Activated T-cell treated with anti-CD3 and anti-CD28 coated beads, Interleukin-2, amount 50 U/mL, for 4 hours (primary cell): Measurements from ENCODE around the gene TRPC3. TPM values are rescaled to one million over a fixed set of nuclear protein-coding genes. Genes with fewer than 3 reads are reported as not detected.

Source experiments
- ATAC-seq, 2 donors: fragments of 200-7000 bp; cut with Tn5 transposase; one replicate each; pipeline ENCODE4 v1.10.0; 2021
- DNase-seq: peaks from one replicate; pipeline ENCODE4 v3.0.0-alpha.2; 2020
- H3K27me3 Mint-ChIP-seq: one replicate; pipeline ENCODE4 v1.8.0; 2021; ENCODE audit warnings: low read depth, mixed read lengths
- H3K36me3 Mint-ChIP-seq: one replicate; pipeline ENCODE4 v1.8.0; 2022; ENCODE audit warnings: mixed read lengths; ENCODE audit not compliant: insufficient read depth
- H3K4me1 Mint-ChIP-seq: one replicate; pipeline ENCODE4 v1.8.0; 2021; ENCODE audit warnings: low read depth, mixed read lengths
- H3K4me3 Mint-ChIP-seq: one replicate; pipeline ENCODE4 v1.8.0; 2021; ENCODE audit warnings: mild to moderate bottlenecking, moderate library complexity, mixed read lengths
- H3K9me3 Mint-ChIP-seq: one replicate; pipeline ENCODE4 v1.8.0; 2021; ENCODE audit warnings: mixed read lengths
- total RNA-seq, 3 donors: library from RNA; stranded (reverse); gene quantifications; one replicate each; pipeline ENCODE4 v1.2.1, GENCODE V29; 2021

The TRPC3 gene
- total RNA-seq: under 1 TPM in 2 of 3 donors, not detected in 1; 0.33 to 0.63 TPM

DNA sequence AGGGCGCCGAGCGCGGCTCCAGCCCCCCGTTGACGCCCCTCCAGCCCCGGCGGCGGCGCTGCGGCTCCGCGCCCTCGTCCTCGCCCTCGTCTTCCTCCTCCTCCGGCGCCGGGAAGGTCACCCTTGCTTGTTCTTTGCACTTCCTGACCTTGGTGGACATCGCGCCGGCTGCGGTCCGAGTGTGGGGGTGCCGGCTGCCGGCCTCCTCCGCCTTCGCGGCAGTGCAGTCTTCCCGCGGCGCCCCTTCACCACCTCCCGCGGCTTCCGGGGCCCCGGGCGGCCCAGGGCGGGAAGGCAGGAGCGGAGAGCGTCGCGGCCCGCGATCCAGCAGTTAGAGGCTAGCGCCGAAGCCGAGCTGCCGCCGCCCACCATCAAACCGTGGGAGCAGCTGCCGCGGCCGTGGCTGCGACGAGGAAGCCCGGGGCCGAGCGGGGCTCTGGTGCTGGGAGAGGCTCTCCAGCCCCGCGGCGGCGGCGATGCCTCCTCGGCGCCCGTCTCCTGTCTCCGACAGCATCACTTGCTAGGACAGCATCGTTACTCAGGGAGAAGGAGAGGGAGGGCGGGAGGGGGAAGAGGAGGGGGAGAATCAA, at the start of gene TRPC3:
Gene TRPC3 (minus strand): TSS at position 540 of the 590 bp plus-strand sequence. CDS start 380 bp downstream, at position 160.
- Mint-ChIP-seq H3K36me3 (no peaks in the 10 kb centered on the region), H3K4me1 (peaks cover 14% of the 10 kb centered on the region), H3K27me3 (peaks cover 32% of the 10 kb centered on the region), H3K9me3 (no peaks in the 10 kb centered on the region), H3K4me3 (peak within 1 kb of the TSS; percentile 89)
- ATAC-seq: peak; percentile 42 to 58
- peak; percentile 10 for DNase-seq

DNA sequence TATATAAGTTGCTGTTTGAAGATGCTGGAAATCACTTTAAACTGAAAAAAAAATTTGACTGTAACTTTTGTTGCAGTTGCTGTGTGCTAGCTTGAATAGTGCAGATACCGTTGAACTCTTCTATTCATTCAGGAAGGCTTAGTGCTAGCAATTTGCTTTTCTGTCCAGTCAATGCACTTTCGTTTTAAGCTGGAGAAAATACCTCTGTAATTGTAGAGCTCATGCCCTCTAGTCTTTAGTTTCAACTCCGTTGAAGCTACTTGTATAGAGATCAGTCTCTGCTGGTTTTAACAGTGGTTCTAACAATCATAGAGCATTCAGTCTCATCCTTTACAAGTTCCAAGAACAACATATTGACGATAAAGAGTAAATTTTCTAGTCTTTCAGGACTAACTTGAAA, 49.0 kb upstream of the TRPC3 start:
- H3K36me3 Mint-ChIP-seq: no peaks in the 10 kb centered on the region
- no peaks in the 10 kb centered on the region for H3K4me1 Mint-ChIP-seq
- DNase-seq: no peak
- H3K27me3 Mint-ChIP-seq: peaks cover 11% of the 10 kb centered on the region
- no peak for ATAC-seq
- H3K4me3 Mint-ChIP-seq: no peak overlapping the region
- no peaks in the 10 kb centered on the region for H3K9me3 Mint-ChIP-seq

DNA sequence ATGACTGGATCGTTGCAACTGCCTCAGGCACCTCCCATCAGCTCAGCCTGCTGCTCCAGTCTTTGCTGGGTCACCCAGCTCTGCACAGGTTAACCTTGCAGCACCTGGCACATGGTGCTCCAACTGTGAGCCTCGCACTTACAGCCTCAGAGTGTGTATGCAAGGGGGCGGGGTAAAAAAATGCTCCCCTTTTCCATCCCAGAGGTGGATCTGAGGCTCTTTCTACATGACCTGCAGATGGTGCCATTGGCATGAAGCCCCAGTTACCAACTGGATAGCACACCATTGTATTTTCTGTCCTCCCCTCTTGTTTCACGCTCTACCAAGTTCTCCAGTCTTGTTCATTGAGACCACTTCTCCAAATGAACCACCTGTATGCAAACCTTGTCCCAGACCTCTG, 46.2 kb upstream of the TRPC3 start:
- peaks cover 17% of the 10 kb centered on the region for H3K27me3 Mint-ChIP-seq
- ATAC-seq: no peak
- DNase-seq: no peak
- no peaks in the 10 kb centered on the region for H3K4me1 Mint-ChIP-seq
- no peaks in the 10 kb centered on the region for H3K9me3 Mint-ChIP-seq
- no peaks in the 10 kb centered on the region for H3K36me3 Mint-ChIP-seq
- no peak overlapping the region for H3K4me3 Mint-ChIP-seq

DNA sequence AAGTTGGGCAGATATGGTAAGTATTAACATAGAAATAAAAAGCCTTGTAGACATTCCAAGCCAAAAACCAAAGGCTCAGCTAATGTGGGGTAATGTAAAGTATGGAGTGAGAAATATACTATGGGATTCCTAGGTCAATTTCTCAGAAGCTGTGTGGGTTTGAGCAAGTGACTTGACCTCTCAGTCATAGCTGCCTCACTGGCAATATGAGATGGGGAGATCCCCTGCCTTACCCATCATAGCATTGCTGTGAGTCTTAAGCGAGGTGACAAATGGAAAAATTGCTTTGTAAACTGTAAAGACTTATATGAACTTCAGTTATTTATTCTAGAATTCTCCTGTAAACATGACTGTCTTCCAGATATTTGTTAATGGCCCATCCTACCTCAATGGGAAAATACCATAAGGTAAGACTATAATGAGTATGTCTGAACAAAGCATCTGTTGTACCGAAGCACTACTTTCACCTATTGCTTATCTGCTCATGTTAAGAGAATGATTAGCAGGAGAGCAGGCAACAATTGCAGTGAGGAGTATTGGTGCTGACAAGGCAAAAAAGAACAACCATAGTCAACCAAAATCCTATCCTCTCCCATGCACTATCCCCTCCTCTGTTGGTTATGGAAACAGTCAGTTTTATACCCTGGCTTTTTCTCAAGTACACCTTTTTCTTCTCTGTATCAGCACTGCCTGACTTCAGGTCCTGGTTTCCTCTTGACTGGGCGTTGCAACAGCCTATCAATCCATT, 44.1 kb upstream of the TRPC3 start:
- Mint-ChIP-seq H3K4me1 (no peaks in the 10 kb centered on the region), H3K27me3 (peaks cover 11% of the 10 kb centered on the region), H3K9me3 (no peaks in the 10 kb centered on the region), H3K4me3 (no peak overlapping the region), H3K36me3 (no peaks in the 10 kb centered on the region)
- DNase-seq: no peak
- ATAC-seq: no peak

DNA sequence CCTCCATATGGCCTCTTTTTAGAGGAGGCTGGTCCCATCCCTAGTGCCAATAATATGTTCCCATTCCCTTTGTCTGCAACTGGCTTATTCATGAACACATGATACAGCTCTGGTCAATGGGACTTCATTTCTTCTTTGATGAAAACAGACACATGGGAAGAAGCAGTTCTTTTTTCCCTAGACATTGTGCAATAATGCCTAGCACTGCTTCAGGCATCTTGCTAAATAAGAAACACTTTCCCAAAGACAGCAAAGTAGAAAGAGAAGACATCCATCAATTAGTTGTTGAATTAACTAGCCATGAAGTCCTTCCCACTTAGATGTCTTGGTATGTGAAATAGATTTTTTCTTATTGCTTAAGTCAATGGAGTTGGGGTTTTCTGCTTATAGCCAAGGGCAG, 40.1 kb upstream of the TRPC3 start:
- Mint-ChIP-seq H3K27me3 (peaks cover 26% of the 10 kb centered on the region), H3K36me3 (no peaks in the 10 kb centered on the region), H3K4me1 (no peaks in the 10 kb centered on the region), H3K4me3 (no peak overlapping the region), H3K9me3 (no peaks in the 10 kb centered on the region)
- DNase-seq (no peak), ATAC-seq (no peak)

DNA sequence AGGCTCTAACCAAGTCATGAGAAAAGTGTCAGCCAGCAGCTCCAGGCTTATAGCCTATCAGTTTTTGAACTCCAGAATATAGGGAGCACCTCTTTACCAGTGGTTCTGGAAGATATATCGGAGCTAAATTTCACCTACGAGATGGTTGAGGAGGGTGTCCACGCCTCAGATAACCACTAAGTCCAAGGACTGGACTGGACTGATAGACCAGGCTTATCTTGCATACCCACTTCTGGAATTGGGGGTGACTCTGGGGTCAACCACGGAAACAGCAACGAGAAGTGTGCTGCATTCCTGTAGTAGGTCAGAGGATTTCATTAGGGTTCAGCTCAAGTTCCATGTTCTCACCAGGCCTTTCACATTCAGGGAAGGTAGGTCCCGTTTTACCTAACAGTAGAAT, 38.6 kb upstream of the TRPC3 start:
- DNase-seq (no peak), ATAC-seq (no peak)
- Mint-ChIP-seq H3K36me3 (no peaks in the 10 kb centered on the region), H3K27me3 (peaks cover 24% of the 10 kb centered on the region), H3K4me1 (no peaks in the 10 kb centered on the region), H3K4me3 (no peak overlapping the region), H3K9me3 (no peaks in the 10 kb centered on the region)

DNA sequence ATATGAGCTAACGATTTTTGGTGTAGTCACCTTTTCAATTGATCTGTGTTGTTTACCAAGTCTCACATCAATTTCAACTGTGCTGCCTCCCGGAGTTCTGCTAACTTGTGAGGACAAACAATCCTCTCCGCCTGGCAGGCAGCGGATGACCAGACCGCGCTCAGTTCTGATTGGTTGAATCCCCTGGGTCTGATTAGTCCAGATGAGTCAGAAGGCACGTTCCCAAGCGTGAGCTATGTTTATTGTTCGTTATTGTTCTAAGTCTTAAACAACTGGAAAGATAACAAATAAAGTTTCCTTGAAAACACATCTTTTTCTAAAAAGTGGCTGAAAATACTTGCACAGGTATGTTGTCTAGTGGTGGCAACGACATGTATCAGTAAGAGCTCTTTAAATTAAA, 37.9 kb upstream of the TRPC3 start:
- Mint-ChIP-seq H3K27me3 (peaks cover 23% of the 10 kb centered on the region), H3K36me3 (no peaks in the 10 kb centered on the region), H3K4me3 (no peak overlapping the region), H3K4me1 (no peaks in the 10 kb centered on the region), H3K9me3 (no peaks in the 10 kb centered on the region)
- ATAC-seq: no peak
- DNase-seq: no peak

DNA sequence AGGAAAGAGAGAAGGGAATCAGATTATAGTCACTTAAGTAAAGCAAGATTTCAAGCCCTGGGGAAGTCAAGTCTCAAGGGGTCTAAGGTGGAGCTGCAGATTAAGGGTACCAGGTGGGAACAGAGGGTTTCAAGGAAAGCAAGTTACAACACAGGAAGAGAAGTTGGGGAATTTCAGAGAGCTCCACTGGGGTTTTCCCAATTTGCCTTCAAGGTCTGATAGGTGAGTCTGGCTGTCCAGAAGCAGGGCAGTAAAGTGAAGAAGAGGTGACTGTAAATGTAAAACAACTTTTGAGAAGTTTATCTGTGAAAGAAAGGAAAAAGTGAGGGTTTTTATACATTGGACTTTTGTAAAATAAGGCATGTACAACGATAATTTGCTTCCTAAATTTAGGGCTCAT, 37.1 kb upstream of the TRPC3 start:
- Mint-ChIP-seq H3K4me3 (no peak overlapping the region), H3K36me3 (no peaks in the 10 kb centered on the region), H3K4me1 (no peaks in the 10 kb centered on the region), H3K27me3 (peaks cover 17% of the 10 kb centered on the region), H3K9me3 (no peaks in the 10 kb centered on the region)
- DNase-seq (no peak), ATAC-seq (no peak)

DNA sequence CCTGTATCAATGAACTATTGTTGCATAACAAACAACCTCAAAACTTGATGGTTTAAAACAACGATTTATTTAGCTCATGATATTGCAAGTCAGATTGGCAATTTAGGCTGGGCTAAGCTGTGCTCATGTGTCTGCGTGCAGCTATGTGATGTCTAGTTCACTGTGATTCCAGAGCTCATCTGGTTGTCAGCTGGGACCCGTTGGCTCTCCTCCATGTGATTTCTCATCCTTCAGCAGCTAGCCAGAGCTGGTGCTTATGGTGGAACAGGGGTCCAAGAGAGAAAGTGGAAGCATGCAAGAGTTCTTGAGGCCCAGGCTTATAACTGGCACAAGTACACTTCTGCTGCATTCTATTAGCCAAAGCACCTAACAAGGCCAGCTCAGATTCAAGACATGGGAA, 28.8 kb upstream of the TRPC3 start:
- Mint-ChIP-seq H3K4me3 (no peak overlapping the region), H3K36me3 (no peaks in the 10 kb centered on the region), H3K9me3 (no peaks in the 10 kb centered on the region), H3K4me1 (peaks cover 15% of the 10 kb centered on the region), H3K27me3 (peaks cover 1% of the 10 kb centered on the region)
- no peak for ATAC-seq
- no peak for DNase-seq

DNA sequence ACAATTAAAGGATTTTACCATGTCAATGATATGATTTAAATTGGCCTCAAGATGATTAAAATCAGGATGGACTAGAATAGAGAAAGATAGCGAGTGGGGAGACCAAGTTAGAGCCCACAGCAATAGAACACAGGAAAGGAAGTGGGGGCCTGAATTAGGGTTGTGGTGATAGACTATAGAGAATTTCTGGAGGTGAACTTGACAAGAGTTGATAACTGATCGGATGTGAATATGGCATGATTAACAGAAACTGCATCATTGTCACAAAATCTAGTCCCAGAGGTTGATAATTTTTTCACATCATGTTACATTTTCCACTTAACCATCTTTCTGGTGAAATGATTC, 26.3 kb upstream of the TRPC3 start:
- peaks cover 15% of the 10 kb centered on the region for H3K4me1 Mint-ChIP-seq
- H3K4me3 Mint-ChIP-seq: peak overlapping the region; percentile 14

DNA sequence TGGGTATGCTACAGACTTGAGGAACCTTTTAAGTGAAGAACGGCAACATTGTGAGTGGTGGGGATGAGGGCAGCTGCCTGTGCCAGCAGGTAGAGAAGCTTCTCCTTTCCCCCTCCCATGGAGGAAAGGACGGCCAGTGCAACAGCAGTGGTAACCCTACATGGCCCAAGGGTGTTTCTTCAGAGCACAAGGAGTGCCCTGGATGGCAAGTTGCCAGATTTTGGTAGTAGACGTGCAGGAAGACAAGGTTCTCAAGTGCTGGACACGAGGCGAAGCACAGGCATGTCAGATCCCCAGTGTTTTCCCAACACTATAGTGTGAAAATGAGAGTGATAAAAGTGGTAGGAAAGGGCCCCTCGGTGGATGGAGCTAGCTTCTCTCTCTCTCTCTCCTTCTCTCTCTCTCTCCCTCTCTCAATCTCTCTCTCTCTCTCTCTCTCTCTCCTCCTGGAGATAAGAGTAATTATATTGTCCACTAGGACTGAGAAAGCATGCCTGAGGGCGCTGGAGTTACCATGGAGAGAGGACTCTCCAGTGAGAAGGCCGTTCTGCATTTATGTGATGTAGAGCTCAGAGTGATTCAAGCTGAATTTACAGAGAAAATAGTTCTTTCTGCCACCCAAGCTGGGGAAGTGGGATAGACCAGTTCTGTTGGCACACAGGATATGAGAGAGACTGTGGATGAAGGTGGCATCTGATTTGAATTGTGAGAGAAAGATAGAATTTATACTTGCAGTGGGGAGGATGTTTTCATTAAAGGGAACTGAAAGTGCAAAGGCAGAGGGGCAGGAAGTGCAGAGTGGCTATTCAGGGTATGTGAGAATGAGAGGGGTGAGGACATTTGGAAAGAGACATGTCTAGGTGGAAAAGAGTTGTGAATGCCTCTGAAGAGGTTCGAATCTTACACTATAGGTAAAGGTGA, 25.7 kb upstream of the TRPC3 start:
- peaks cover 6% of the 10 kb centered on the region for H3K27me3 Mint-ChIP-seq
- DNase-seq (no peak), ATAC-seq (peak in 1 of 2 donors; percentile 66)
- peak overlapping the region; percentile 14 for H3K4me3 Mint-ChIP-seq
- H3K36me3 Mint-ChIP-seq: no peaks in the 10 kb centered on the region
- no peaks in the 10 kb centered on the region for H3K9me3 Mint-ChIP-seq
- H3K4me1 Mint-ChIP-seq: peaks cover 15% of the 10 kb centered on the region

More for the DNA sequence above, 26.3 kb upstream of the TRPC3 start:
- Mint-ChIP-seq H3K9me3 (no peaks in the 10 kb centered on the region), H3K27me3 (peaks cover 6% of the 10 kb centered on the region), H3K36me3 (no peaks in the 10 kb centered on the region)
- DNase-seq (no peak), ATAC-seq (no peak)

DNA sequence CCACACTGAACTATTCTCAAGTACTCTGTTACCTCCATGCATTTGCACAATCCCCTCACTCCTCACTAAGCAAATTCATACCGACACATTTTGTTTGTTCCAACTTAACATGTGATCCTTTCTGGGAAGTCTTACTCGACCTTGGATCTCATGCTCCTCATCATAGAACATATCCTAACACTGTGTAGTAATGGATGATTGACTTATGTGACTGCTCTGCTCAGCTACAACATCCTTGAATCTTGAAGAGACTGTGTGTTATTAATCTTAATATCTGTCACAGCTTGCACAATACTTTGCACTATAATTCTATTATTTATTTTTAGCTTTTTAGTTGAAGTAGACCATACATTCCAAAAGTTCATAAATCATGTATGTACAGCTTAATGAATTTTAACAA, 23.9 kb upstream of the TRPC3 start:
- H3K36me3 Mint-ChIP-seq: no peaks in the 10 kb centered on the region
- H3K4me3 Mint-ChIP-seq: no peak overlapping the region
- ATAC-seq (no peak), DNase-seq (no peak)
- peaks cover 6% of the 10 kb centered on the region for H3K27me3 Mint-ChIP-seq
- H3K9me3 Mint-ChIP-seq: no peaks in the 10 kb centered on the region
- peaks cover 15% of the 10 kb centered on the region for H3K4me1 Mint-ChIP-seq

DNA sequence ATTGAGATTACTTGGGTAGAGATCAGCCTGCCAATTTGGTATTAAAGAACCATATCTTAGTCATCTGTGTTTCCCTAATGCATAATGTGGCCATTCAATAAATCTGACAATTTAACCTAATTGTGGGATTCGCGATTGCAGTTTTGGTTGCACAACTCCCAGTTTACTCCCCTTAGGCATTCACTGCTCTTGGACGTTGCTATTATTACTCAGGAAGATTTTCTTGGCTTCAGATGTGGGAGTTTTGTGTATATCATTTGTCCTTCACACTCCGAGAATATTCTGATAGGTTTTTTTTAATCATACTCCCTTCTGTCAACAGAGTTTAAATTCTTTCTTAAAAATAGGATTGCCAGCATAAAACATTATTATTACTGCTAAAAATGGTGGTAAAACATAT, 22.0 kb upstream of the TRPC3 start:
- DNase-seq (no peak), ATAC-seq (no peak)
- no peaks in the 10 kb centered on the region for H3K36me3 Mint-ChIP-seq
- no peaks in the 10 kb centered on the region for H3K9me3 Mint-ChIP-seq
- H3K27me3 Mint-ChIP-seq: peaks cover 11% of the 10 kb centered on the region
- H3K4me3 Mint-ChIP-seq: no peak overlapping the region
- H3K4me1 Mint-ChIP-seq: peaks cover 15% of the 10 kb centered on the region

DNA sequence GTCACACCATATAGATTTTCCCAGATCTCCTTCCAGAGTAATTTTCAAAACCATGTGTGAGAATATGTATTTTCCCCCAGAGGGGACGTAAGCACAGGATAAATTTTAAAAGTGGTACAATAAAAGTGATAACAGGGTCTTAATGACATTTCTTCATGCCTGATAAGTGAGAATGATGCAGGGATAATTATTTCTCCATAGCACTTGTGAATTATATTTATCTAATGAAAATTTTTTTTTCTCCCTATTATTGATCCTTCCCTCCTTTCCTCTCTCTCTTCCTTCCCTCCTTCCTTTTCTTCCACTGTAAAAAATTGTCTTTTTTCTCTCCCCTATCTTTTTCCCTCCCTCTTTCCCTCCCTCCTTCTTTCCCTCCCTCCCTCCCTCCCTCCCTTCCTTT, 17.0 kb upstream of the TRPC3 start:
- peaks cover 10% of the 10 kb centered on the region for H3K27me3 Mint-ChIP-seq
- no peak overlapping the region for H3K4me3 Mint-ChIP-seq
- H3K36me3 Mint-ChIP-seq: no peaks in the 10 kb centered on the region
- no peaks in the 10 kb centered on the region for H3K4me1 Mint-ChIP-seq
- ATAC-seq (no peak), DNase-seq (no peak)
- peaks cover 4% of the 10 kb centered on the region for H3K9me3 Mint-ChIP-seq
